NCI-H2081 (cell line): ENCODE measurements around the gene PDC.
"Not testable (repeated sequence)": the region's sequence is repeated elsewhere in the genome, so short reads cannot be mapped to it uniquely, and the experiment has no call there.

ENCODE experiments used
- DNase-seq, 2 experiments: peaks; one replicate each; lab custom pipeline; 2025; lab: John Stamatoyannopoulos, UW

The PDC gene

GRCh38 chr1:186465946-186466345, 5.0 kb upstream of the PDC start:
- DNase-seq = no peak

GRCh38 chr1:186465491-186465890, 4.6 kb upstream of the PDC start:
- DNase-seq = not testable (repeated sequence)

- DNase-seq = no peak
Observed at GRCh38 chr1:186463926-186464325, 3.0 kb upstream of the PDC start.

GRCh38 chr1:186463511-186463910, 2.6 kb upstream of the PDC start:
- DNase-seq = no peak

- not testable (repeated sequence) for DNase-seq
Observed at GRCh38 chr1:186459161-186459560, 1.8 kb downstream of the PDC start.

- DNase-seq = no peak
Observed at GRCh38 chr1:186456729-186457255, 4.1 kb downstream of the PDC start.

GRCh38 chr1:186454981-186455380, 5.9 kb downstream of the PDC start:
- DNase-seq = no peak

GRCh38 chr1:186446152-186446551, 14.8 kb downstream of the PDC start:
- no peak for DNase-seq

- no peak for DNase-seq
Observed at GRCh38 chr1:186443638-186444037, 17.3 kb downstream of the PDC start.

GRCh38 chr1:186442651-186443375, 18.1 kb downstream of the PDC start:
- DNase-seq = peak in 1 of 2 experiments; percentile 32

- DNase-seq = peak in 1 of 2 experiments; percentile 47
Observed at GRCh38 chr1:186440584-186440983, 20.3 kb downstream of the PDC start.

GRCh38 chr1:186438567-186438966, 22.3 kb downstream of the PDC start:
- DNase-seq = no peak

- DNase-seq = no peak
Observed at GRCh38 chr1:186435336-186435735, 25.6 kb downstream of the PDC start.

- no peak for DNase-seq
Observed at GRCh38 chr1:186429017-186429416, 31.9 kb downstream of the PDC start.

- DNase-seq = no peak
Observed at GRCh38 chr1:186426118-186426517, 34.8 kb downstream of the PDC start.

- peak in 1 of 2 experiments; percentile 6 for DNase-seq
Observed at GRCh38 chr1:186424539-186424938, 36.4 kb downstream of the PDC start.

GRCh38 chr1:186421446-186421845, 39.5 kb downstream of the PDC start:
- no peak for DNase-seq

- no peak for DNase-seq
Observed at GRCh38 chr1:186420923-186421322, 40.0 kb downstream of the PDC start.

GRCh38 chr1:186420311-186420710, 40.6 kb downstream of the PDC start:
- DNase-seq = no peak

GRCh38 chr1:186418503-186418902, 42.4 kb downstream of the PDC start:
- peak in 1 of 2 experiments; percentile 37 for DNase-seq

GRCh38 chr1:186413319-186413718, 47.6 kb downstream of the PDC start:
- DNase-seq = no peak

GRCh38 chr1:186409091-186409490, 51.8 kb downstream of the PDC start:
- no peak for DNase-seq

GRCh38 chr1:186404454-186405051, 56.4 kb downstream of the PDC start:
- peak; percentile 23 to 74 for DNase-seq
